ENCODE data around the gene LBX2.

- TF ChIP-seq CTCF (conservative IDR thresholded peaks at IDR 0.05; ENCODE audit: low read depth, low read length): no peak
- no peak for TF ChIP-seq POLR2A (IDR thresholded peaks at IDR 0.05; ENCODE audit: low read depth, low read length)
Observed at GRCh38 chr2:74450570-74451190, 48.7 kb downstream of the LBX2 start.
